Ascending aorta (tissue), 2 donors: ENCODE results near the gene PIGK. TPM values are rescaled to one million over a fixed set of nuclear protein-coding genes. Genes with fewer than 3 reads are reported as not detected.

Source experiments
- DNase-seq, 2 donors: peaks; one replicate each; pipeline ENCODE4 v3.0.0-alpha.2; 2019; ENCODE audit warnings: low spot score in 2 of 2
- H3K27ac ChIP-seq, 2 donors: fragments of 200-600 bp; sonication (generic); one replicate each; pipeline ENCODE4 v1.5.1; 2016 to 2017; ENCODE audit warnings: mild to moderate bottlenecking in 1 of 2
- H3K27me3 ChIP-seq: fragments of 200-600 bp; sonication (generic); one replicate; pipeline ENCODE4 v1.5.1; 2017
- H3K36me3 ChIP-seq, 2 donors: fragments of 200-600 bp; sonication (generic); one replicate each; pipeline ENCODE4 v1.5.1; 2016
- H3K4me1 ChIP-seq, 2 donors: fragments of 200-600 bp; sonication (generic); one replicate each; pipeline ENCODE4 v1.5.1; 2016 to 2017; ENCODE audit warnings: mild to moderate bottlenecking in 1 of 2
- H3K4me3 ChIP-seq, 2 donors: fragments of 200-600 bp; sonication (generic); one replicate each; pipeline ENCODE4 v1.5.1; 2016 to 2017; ENCODE audit warnings: mild to moderate bottlenecking in 1 of 2
- H3K9me3 ChIP-seq, 2 donors: fragments of 200-600 bp; sonication (generic); one replicate each; pipeline ENCODE4 v1.5.1; 2016
- CTCF ChIP-seq, 3 experiments: fragments of 200-600 bp in 2 of 3; fragments of 450-650 bp in 1 of 3; sonication (generic) in 2 of 3; IDR thresholded peaks; one replicate each; pipeline ENCODE4 v1.5.1; 2016 to 2019; ENCODE audit warnings: antibody characterized with exemption in 3 of 3, mild to moderate bottlenecking in 1 of 3, moderate library complexity in 1 of 3
- intact Hi-C: fragments of 100-400 bp; cut with DNase I; formaldehyde crosslinking; loops from one replicate; pipeline ENCODE4 v1.15.1; 2023
- total RNA-seq: library from RNA; depleted of rRNA; stranded (reverse); fragments of >200 nt; gene quantifications from one replicate; pipeline ENCODE4 v1.1.0, GENCODE V29; 2016

PIGK gene
- total RNA-seq, 1 donor from 2014 or later: 3.4 TPM

DNA sequence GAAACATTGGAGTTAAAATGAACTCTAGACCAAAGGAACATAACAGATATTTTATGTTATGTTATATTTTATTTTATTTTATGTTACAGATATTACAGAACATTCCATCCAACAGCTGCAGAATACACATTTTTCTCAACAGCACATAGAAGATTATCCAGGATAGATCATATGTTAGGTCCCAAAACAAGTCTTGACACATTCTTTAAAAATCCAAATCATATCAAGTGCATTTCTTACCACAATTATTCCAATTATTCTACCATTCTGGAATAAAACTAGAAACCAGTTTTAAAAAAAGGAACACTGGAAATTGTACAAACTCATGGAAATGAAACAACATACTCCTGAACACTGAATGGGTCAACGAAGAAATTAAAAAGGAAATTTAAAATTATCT, 30.9 kb upstream of the PIGK start:
- Histone ChIP-seq H3K4me3 (no peak overlapping the region), H3K9me3 (peaks cover 7 to 26% of the 10 kb centered on the region in 2 donors), H3K27me3 (no peaks in the 10 kb centered on the region), H3K4me1 (no peaks in the 10 kb centered on the region), H3K36me3 (no peaks in the 10 kb centered on the region), H3K27ac (no peak overlapping the region)
- intact Hi-C loops: no loop called here
- DNase-seq: no peak
- TF ChIP-seq CTCF (IDR thresholded peaks at IDR 0.05): no peak

DNA sequence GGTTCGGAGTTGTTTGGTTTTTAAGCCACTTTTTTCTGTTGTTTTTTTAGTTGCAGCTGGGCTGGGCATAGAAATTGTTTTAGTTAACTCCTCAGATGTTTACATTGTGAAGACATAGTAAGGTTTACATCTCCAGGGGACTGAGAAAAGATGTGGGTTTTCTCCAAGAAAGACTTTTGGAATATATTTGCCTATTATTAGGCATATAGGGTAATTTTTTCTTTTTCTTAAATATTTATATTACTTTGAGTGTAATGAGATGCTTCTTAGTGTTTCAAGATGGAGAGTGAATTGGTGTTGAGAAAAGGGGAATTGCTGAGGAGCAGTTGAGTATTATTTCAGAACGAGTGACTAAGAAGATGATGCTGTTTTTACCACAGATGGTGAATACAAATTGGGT, 26.6 kb upstream of the PIGK start:
- no peak for DNase-seq
- Histone ChIP-seq H3K36me3 (no peaks in the 10 kb centered on the region), H3K9me3 (peaks cover 7 to 19% of the 10 kb centered on the region in 2 donors), H3K4me3 (no peak overlapping the region), H3K4me1 (no peaks in the 10 kb centered on the region), H3K27me3 (no peaks in the 10 kb centered on the region), H3K27ac (no peak overlapping the region)
- intact Hi-C loops: no loop called here
- TF ChIP-seq CTCF (IDR thresholded peaks at IDR 0.05): no peak

GRCh38 chr1:77239311-77239710, 20.1 kb upstream of the PIGK start:
- DNase-seq: no peak
- Histone ChIP-seq H3K9me3 (no peaks in the 10 kb centered on the region), H3K4me1 (no peaks in the 10 kb centered on the region), H3K36me3 (no peaks in the 10 kb centered on the region), H3K27ac (no peak overlapping the region), H3K27me3 (no peaks in the 10 kb centered on the region), H3K4me3 (no peak overlapping the region)
- no peak for TF ChIP-seq CTCF (IDR thresholded peaks at IDR 0.05)
- intact Hi-C loops: no loop called here

- no peaks in the 10 kb centered on the region for H3K36me3 ChIP-seq
- H3K4me1 ChIP-seq: no peaks in the 10 kb centered on the region
- no peaks in the 10 kb centered on the region for H3K9me3 ChIP-seq
- no peaks in the 10 kb centered on the region for H3K27me3 ChIP-seq
- H3K4me3 ChIP-seq: no peak overlapping the region
- no peak for DNase-seq
- intact Hi-C loops: no loop called here
- H3K27ac ChIP-seq: no peak overlapping the region
- no peak for TF ChIP-seq CTCF (IDR thresholded peaks at IDR 0.05)
These were observed 19.2 kb upstream of the PIGK start for GRCh38 chr1:77238462-77238861.

DNA sequence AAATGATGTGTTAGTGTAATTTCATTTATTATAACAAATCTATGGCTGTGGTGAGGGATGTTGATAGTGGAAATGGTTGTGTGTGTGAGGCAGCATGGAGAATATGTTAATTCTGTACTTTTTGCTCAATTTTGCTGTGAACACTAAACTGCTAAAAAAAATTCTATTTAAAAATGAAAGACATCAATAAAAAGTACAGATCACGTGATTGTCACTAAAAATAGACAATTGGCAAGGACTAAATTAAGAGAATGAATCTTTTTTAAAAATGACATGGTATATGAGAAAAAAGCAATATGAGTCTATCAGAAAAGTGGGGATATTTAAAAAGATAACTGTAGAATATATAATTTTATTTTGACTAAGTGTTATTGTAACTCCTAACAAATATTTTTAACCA, 15.7 kb upstream of the PIGK start:
- H3K36me3 ChIP-seq: no peaks in the 10 kb centered on the region
- no peaks in the 10 kb centered on the region for H3K9me3 ChIP-seq
- no peak overlapping the region for H3K27ac ChIP-seq
- no peaks in the 10 kb centered on the region for H3K27me3 ChIP-seq
- TF ChIP-seq CTCF (IDR thresholded peaks at IDR 0.05): no peak
- intact Hi-C loops: no loop called here
- no peak overlapping the region for H3K4me3 ChIP-seq
- H3K4me1 ChIP-seq: no peaks in the 10 kb centered on the region
- no peak for DNase-seq

GRCh38 chr1:77234096-77234495, 14.9 kb upstream of the PIGK start:
- DNase-seq: no peak
- Histone ChIP-seq H3K4me1 (no peaks in the 10 kb centered on the region), H3K36me3 (no peaks in the 10 kb centered on the region), H3K4me3 (no peak overlapping the region), H3K9me3 (no peaks in the 10 kb centered on the region), H3K27ac (no peak overlapping the region), H3K27me3 (no peaks in the 10 kb centered on the region)
- TF ChIP-seq CTCF (IDR thresholded peaks at IDR 0.05): no peak
- intact Hi-C loops: no loop called here
